ENCODE data around the gene STKLD1.

- TF ChIP-seq CTCF (IDR thresholded peaks at IDR 0.05) (no peak), POLR2A (IDR thresholded peaks at IDR 0.05) (no peak)
Observed at GRCh38 chr9:133443248-133443647, 67.1 kb downstream of the STKLD1 start.

All from gastroesophageal sphincter (tissue), 3 donors.